Measurements from ENCODE around the gene MRPL47. TPM values are rescaled to one million over a fixed set of nuclear protein-coding genes. Genes with fewer than 3 reads are reported as not detected.

MRPL47 gene
- total and polyA plus RNA-seq, 9 of the 15 experiments (the other 6 are each of a cell fraction or from before 2014, with no cell fraction given), result 101 to 437 (median 141) TPM

- WGBS (ENCODE audit: insufficient coverage, low coverage, missing lambda C conversion rate), result 0% methylated on average over 3 of the region's 3 CpGs
- no peaks in the 10 kb centered on the region for H3K27me3 ChIP-seq (ENCODE audit: control insufficient read depth in 2 of 2, insufficient read depth in 2 of 2, low read length in 2 of 2)
- ChIA-PET POLR2A (interaction anchor here (1.2 kb wide), 1 partner anchor 10 kb away, joined by 6 read pairs; no protein-coding TSS in a partner anchor), CTCF (ENCODE audit: low intra/inter-chr PET ratio) (no interaction called here)
- peak overlapping the region; percentile 100 for H3K4me2 ChIP-seq (ENCODE audit: insufficient read depth, low read length)
- TF ChIP-seq ZZZ3 (IDR thresholded peaks at IDR 0.05), result no peak
- TF ChIP-seq ZNF140 (CRISPR knock-in tag; IDR thresholded peaks at IDR 0.05), result 0 out of 2 replicates have a peak, but pooled peaks have one; percentile 6
- H3K27ac ChIP-seq (ENCODE audit: extremely low read depth, low read depth, low read length), result peak overlapping the region; percentile 96
- H3K79me2 ChIP-seq (ENCODE audit: control insufficient read depth, insufficient read depth, low read length), result peaks cover 78% of the 10 kb centered on the region
- H3K9me3 ChIP-seq (replicated peaks; ENCODE audit: control insufficient read depth, insufficient read depth, low read depth, low read length), result no peaks in the 10 kb centered on the region
- H3K9me1 ChIP-seq (ENCODE audit: control insufficient read depth, insufficient read depth, low read length), result no peaks in the 10 kb centered on the region
- peaks cover 69% of the 10 kb centered on the region for H3K36me3 ChIP-seq (ENCODE audit: control insufficient read depth, insufficient read depth, low read length)
- FAIRE-seq, result no peak
- intact Hi-C loops (cut with micrococcal nuclease), result no loop called here
- H4K20me1 ChIP-seq (replicated peaks; ENCODE audit: control insufficient read depth, insufficient read depth, low read length), result no peaks in the 10 kb centered on the region
- no peak for DNase-seq (ENCODE audit: extremely low read depth in 1 of 4, low spot score in 3 of 4)
- peak overlapping the region; percentile 100; a peak in 3 of 4 replicates for H3K9ac ChIP-seq (ENCODE audit: insufficient read depth in 1 of 2, low read depth in 2 of 2, low read length in 2 of 2)
- no TSS peak for BruUV-seq (replicated peaks)
- ATAC-seq, result peak; percentile 1; the same call in 1 of the 3 replicates
- in situ Hi-C loops (cut with MboI), result no loop called here
- H3K4me3 ChIP-seq, result peak overlapping the region; percentile 78
- peak overlapping the region; percentile 89 for H2AFZ ChIP-seq (ENCODE audit: low read depth, low read length)
- H3K4me1 ChIP-seq (replicated peaks in 1 of 2; ENCODE audit: control insufficient read depth in 2 of 2, insufficient read depth in 2 of 2, low read length in 2 of 2), result peaks cover 4 to 19% of the 10 kb centered on the region in 2 experiments; a peak in 4 of 5 replicates
These were observed 607 bp downstream of the MRPL47 start for GRCh38 chr3:179603831-179604230.

GRCh38 chr3:179603321-179603720, 1.1 kb downstream of the MRPL47 start:
- Histone ChIP-seq H3K9me1 (ENCODE audit: control insufficient read depth, insufficient read depth, low read length) (no peaks in the 10 kb centered on the region), H3K4me1 (replicated peaks in 1 of 2; ENCODE audit: control insufficient read depth in 2 of 2, insufficient read depth in 2 of 2, low read length in 2 of 2) (peaks cover 4 to 14% of the 10 kb centered on the region in 2 experiments; a peak in 4 of 5 replicates), H3K79me2 (ENCODE audit: control insufficient read depth, insufficient read depth, low read length) (peaks cover 75% of the 10 kb centered on the region), H2AFZ (ENCODE audit: low read depth, low read length) (no peak overlapping the region), H3K27ac (ENCODE audit: extremely low read depth, low read depth, low read length) (no peak overlapping the region), H3K9me3 (replicated peaks; ENCODE audit: control insufficient read depth, insufficient read depth, low read depth, low read length) (no peaks in the 10 kb centered on the region), H3K4me3 (peak overlapping the region; percentile 78), H3K36me3 (ENCODE audit: control insufficient read depth, insufficient read depth, low read length) (peaks cover 72% of the 10 kb centered on the region), H3K4me2 (ENCODE audit: insufficient read depth, low read length) (peak overlapping the region; percentile 70), H3K27me3 (ENCODE audit: control insufficient read depth in 2 of 2, insufficient read depth in 2 of 2, low read length in 2 of 2) (no peaks in the 10 kb centered on the region), H4K20me1 (replicated peaks; ENCODE audit: control insufficient read depth, insufficient read depth, low read length) (no peaks in the 10 kb centered on the region), H3K9ac (ENCODE audit: insufficient read depth in 1 of 2, low read depth in 2 of 2, low read length in 2 of 2) (peak overlapping the region; percentile 74 to 100; a peak in 3 of 4 replicates)
- intact Hi-C loops (cut with micrococcal nuclease) (no loop called here), in situ Hi-C loops (cut with MboI) (no loop called here)
- DNase-seq (ENCODE audit: extremely low read depth in 1 of 4, low spot score in 3 of 4), result peak in 1 of 4 experiments; percentile 30
- no TSS peak for BruUV-seq (replicated peaks)
- no peak for ATAC-seq
- 4% methylated on average over 4 of the region's 4 CpGs for WGBS (ENCODE audit: insufficient coverage, low coverage, missing lambda C conversion rate)
- no peak for TF ChIP-seq ZNF75A (CRISPR knock-in tag; IDR thresholded peaks at IDR 0.05)
- TF ChIP-seq TCF7 (IDR thresholded peaks at IDR 0.05; ENCODE audit: borderline replicate concordance), result no peak
- TF ChIP-seq PRPF4 (IDR thresholded peaks at IDR 0.05; ENCODE audit: insufficient read depth, low read depth, low read length, poor library complexity, severe bottlenecking), result no peak
- TF ChIP-seq YBX1 (IDR thresholded peaks at IDR 0.05), result no peak
- no peak for TF ChIP-seq TAF15 (IDR thresholded peaks at IDR 0.05; ENCODE audit: low read depth, low read length)
- no peak for TF ChIP-seq CBX8 (IDR thresholded peaks at IDR 0.05; ENCODE audit: borderline replicate concordance, extremely low read depth, low read depth, low read length, poor library complexity, severe bottlenecking)
- no peak for TF ChIP-seq PHB2 (IDR thresholded peaks at IDR 0.05; ENCODE audit: low read depth)
- TF ChIP-seq NFE2 (IDR thresholded peaks at IDR 0.05; ENCODE audit: low read depth), result no peak
- no peak for TF ChIP-seq EGR1 (conservative IDR thresholded peaks at IDR 0.05)
- TF ChIP-seq MCM7 (IDR thresholded peaks at IDR 0.05), result no peak
- no peak for TF ChIP-seq BRCA1 (IDR thresholded peaks at IDR 0.05)
- TF ChIP-seq BRCA1 (CRISPR knock-in tag; IDR thresholded peaks at IDR 0.05), result no peak
- no peak for TF ChIP-seq NR3C1 (CRISPR knock-in tag; IDR thresholded peaks at IDR 0.05)
- no peak for TF ChIP-seq POLR2AphosphoS2 (IDR thresholded peaks at IDR 0.05; ENCODE audit: low read length)
- TF ChIP-seq ZNF212 (CRISPR knock-in tag; IDR thresholded peaks at IDR 0.05), result no peak
- TF ChIP-seq SRSF9 (IDR thresholded peaks at IDR 0.05; ENCODE audit: borderline replicate concordance, low read depth, low read length), result no peak
- TF ChIP-seq SLC30A9 (CRISPR knock-in tag; IDR thresholded peaks at IDR 0.05), result no peak
- TF ChIP-seq NR1H2 (CRISPR knock-in tag; IDR thresholded peaks at IDR 0.05), result no peak
- POLR2A ChIA-PET, result interaction anchor here (1.2 kb wide), 1 partner anchor 10 kb away, joined by 6 read pairs; no protein-coding TSS in a partner anchor
- CTCF ChIA-PET (ENCODE audit: low intra/inter-chr PET ratio), result no interaction called here
- no peak for FAIRE-seq
